OCI-LY1 (cell line): ENCODE data around the gene DPH7.

Experiments
- H2AFZ ChIP-seq: fragments of 200-600 bp; sonication (generic), shearing (Covaris generic); 2 replicates; pipeline ENCODE4 v1.6.0; 2014; ENCODE audit warnings: antibody characterized with exemption, mild to moderate bottlenecking, low read length
- H3F3A ChIP-seq: fragments of 200-600 bp; sonication (generic), shearing (Covaris generic); 2 replicates; pipeline ENCODE4 v1.6.0; 2014; ENCODE audit warnings: mild to moderate bottlenecking, antibody characterized with exemption, low read length, moderate library complexity; ENCODE audit not compliant: insufficient read depth
- H3K27ac ChIP-seq: fragments of 200-600 bp; sonication (generic); 2 replicates; pipeline ENCODE4 v1.5.1; 2014; ENCODE audit warnings: low read length, mixed run types, mild to moderate bottlenecking, low read depth; ENCODE audit not compliant: poor library complexity, severe bottlenecking
- H3K27me3 ChIP-seq: fragments of 200-600 bp; sonication (generic); 2 replicates; pipeline ENCODE4 v1.6.0; 2014; ENCODE audit warnings: antibody characterized with exemption, mild to moderate bottlenecking, low read length, moderate library complexity; ENCODE audit not compliant: insufficient read depth
- H3K36me3 ChIP-seq: fragments of 200-600 bp; sonication (generic); 2 replicates; pipeline ENCODE4 v1.6.1; 2014; ENCODE audit warnings: mild to moderate bottlenecking, antibody characterized with exemption, low read length, moderate library complexity, mixed read lengths; ENCODE audit not compliant: insufficient read depth
- H3K4me1 ChIP-seq: fragments of 200-600 bp; sonication (generic); 2 replicates; pipeline ENCODE4 v1.5.1; 2014; ENCODE audit warnings: mild to moderate bottlenecking, low read length, moderate library complexity; ENCODE audit not compliant: insufficient read depth, severe bottlenecking
- H3K4me2 ChIP-seq: fragments of 200-600 bp; sonication (generic), shearing (Covaris generic); 2 replicates; pipeline ENCODE4 v1.6.1; 2014; ENCODE audit warnings: low read length
- H3K4me3 ChIP-seq: fragments of 200-600 bp; sonication (generic); 2 replicates; pipeline ENCODE4 v1.5.1; 2014; ENCODE audit warnings: low read length, low read depth, mild to moderate bottlenecking, mixed read lengths; ENCODE audit not compliant: poor library complexity, severe bottlenecking
- H3K79me2 ChIP-seq: fragments of 200-600 bp; shearing (Covaris generic); 2 replicates; pipeline ENCODE4 v1.6.1; 2016; ENCODE audit warnings: mixed run types, low read length, mixed read lengths; ENCODE audit not compliant: insufficient read depth
- H3K9ac ChIP-seq: fragments of 200-600 bp; sonication (generic), shearing (Covaris generic); 2 replicates; pipeline ENCODE4 v1.6.1; 2014; ENCODE audit warnings: mild to moderate bottlenecking, low read length, mixed read lengths
- H3K9me2 ChIP-seq: fragments of 200-600 bp; sonication (generic), shearing (Covaris generic); 2 replicates; pipeline ENCODE4 v1.6.1; 2014; ENCODE audit warnings: low read depth, mild to moderate bottlenecking, low read length, mixed read lengths
- H3K9me3 ChIP-seq: fragments of 200-600 bp; shearing (Covaris generic); 2 replicates; pipeline ENCODE4 v1.6.1; 2014; ENCODE audit warnings: low read length, mixed read lengths
- H4K20me1 ChIP-seq: fragments of 200-600 bp; sonication (generic), shearing (Covaris generic); 2 replicates; pipeline ENCODE4 v1.6.0; 2016; ENCODE audit warnings: mild to moderate bottlenecking, low read length; ENCODE audit not compliant: insufficient read depth
- EZH2 ChIP-seq: fragments of 200-600 bp; sonication (generic), shearing (Covaris generic); IDR thresholded peaks from 2 replicates; pipeline ENCODE4 v1.8.0; 2017; ENCODE audit warnings: borderline replicate concordance, mixed run types, mild to moderate bottlenecking, antibody characterized with exemption, low read length, moderate library complexity, mixed read lengths
- TF ChIP-seq, protein P1 (sequence below): fragments of 200-600 bp; sonication (generic), shearing (Covaris generic); IDR thresholded peaks from 2 replicates; pipeline ENCODE4 v1.5.1; 2017; ENCODE audit warnings: mild to moderate bottlenecking, antibody characterized with exemption, low read length, moderate library complexity, mixed read lengths

Gene DPH7

DNA sequence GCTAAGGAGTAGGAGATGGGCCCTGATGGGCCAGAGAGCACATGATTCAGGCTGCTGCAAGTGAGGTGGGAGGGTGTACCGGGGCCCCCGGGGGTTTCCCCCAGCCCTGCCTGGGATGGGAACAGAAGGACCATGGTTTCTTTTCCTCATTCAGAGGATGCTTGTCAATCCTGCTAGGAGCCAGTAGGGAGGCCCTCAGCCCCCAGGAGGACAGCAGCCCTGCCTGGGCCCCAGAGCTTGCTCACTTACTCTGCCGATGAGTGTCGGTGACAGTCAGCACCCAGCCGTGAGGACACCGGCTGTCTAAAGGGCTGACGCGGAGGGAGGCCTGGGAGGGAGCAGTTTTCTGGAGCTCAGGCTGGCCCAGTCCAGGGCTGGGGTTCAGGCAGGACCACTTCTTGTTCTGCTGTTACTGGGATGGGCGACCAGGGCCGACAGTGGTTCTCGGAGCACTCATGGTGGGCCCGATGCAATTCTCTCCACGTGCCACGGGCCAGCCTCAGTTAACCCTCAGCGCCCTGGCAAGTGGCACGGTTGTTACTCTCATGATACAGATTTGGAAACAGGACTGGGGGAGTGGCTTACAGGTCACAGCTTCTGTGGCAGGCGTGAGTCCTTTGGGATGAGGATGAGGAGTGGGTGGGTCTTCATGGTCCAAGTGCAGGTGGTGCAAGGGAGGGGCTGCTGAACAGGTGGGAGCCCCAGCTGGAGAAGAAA, 28.6 kb upstream of the DPH7 start:
- no peaks in the 10 kb centered on the region for H3K9me3 ChIP-seq
- H2AFZ ChIP-seq, result no peak overlapping the region
- H3K27me3 ChIP-seq, result no peaks in the 10 kb centered on the region
- H3F3A ChIP-seq, result no peaks in the 10 kb centered on the region
- H3K4me1 ChIP-seq, result peaks cover 52% of the 10 kb centered on the region
- H3K9ac ChIP-seq, result peak overlapping the region; percentile 22; the same call in 1 of the 2 replicates
- H3K4me2 ChIP-seq, result peak overlapping the region; percentile 81
- no peaks in the 10 kb centered on the region for H4K20me1 ChIP-seq
- H3K36me3 ChIP-seq, result no peaks in the 10 kb centered on the region
- no peak overlapping the region for H3K27ac ChIP-seq
- no peaks in the 10 kb centered on the region for H3K79me2 ChIP-seq
- TF ChIP-seq EZH2, result no peak
- TF ChIP-seq, protein P1, sequence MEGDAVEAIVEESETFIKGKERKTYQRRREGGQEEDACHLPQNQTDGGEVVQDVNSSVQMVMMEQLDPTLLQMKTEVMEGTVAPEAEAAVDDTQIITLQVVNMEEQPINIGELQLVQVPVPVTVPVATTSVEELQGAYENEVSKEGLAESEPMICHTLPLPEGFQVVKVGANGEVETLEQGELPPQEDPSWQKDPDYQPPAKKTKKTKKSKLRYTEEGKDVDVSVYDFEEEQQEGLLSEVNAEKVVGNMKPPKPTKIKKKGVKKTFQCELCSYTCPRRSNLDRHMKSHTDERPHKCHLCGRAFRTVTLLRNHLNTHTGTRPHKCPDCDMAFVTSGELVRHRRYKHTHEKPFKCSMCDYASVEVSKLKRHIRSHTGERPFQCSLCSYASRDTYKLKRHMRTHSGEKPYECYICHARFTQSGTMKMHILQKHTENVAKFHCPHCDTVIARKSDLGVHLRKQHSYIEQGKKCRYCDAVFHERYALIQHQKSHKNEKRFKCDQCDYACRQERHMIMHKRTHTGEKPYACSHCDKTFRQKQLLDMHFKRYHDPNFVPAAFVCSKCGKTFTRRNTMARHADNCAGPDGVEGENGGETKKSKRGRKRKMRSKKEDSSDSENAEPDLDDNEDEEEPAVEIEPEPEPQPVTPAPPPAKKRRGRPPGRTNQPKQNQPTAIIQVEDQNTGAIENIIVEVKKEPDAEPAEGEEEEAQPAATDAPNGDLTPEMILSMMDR, result no peak
- peak overlapping the region; percentile 93 for H3K4me3 ChIP-seq
- no peaks in the 10 kb centered on the region for H3K9me2 ChIP-seq

DNA sequence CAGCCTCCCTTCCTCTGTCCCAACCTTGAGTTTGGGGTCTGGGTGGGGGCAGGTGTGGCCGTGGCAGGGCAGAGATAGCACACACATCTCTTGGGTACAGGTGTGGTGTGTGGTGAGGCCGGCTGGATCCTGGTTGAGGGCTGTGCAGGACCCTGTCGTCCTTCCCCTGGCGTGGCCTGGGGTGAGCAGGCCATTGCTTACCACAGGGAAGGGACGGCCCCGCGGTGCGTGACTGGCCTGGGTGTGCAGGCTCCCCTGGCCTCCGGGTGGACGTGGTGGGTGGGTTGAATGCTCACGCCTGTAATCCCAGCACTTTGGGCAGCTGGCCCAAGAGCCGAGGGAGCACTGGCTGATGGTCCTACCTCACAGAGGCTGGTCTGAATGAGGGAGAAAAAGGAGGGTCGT, 28.0 kb upstream of the DPH7 start:
- no peaks in the 10 kb centered on the region for H4K20me1 ChIP-seq
- H3K27ac ChIP-seq, result no peak overlapping the region
- peak overlapping the region; percentile 93 for H3K4me3 ChIP-seq
- no peaks in the 10 kb centered on the region for H3K9me3 ChIP-seq
- peak overlapping the region; percentile 90 for H3K9ac ChIP-seq
- H3K27me3 ChIP-seq, result no peaks in the 10 kb centered on the region
- H3K36me3 ChIP-seq, result no peaks in the 10 kb centered on the region
- no peaks in the 10 kb centered on the region for H3K9me2 ChIP-seq
- TF ChIP-seq EZH2, result no peak
- TF ChIP-seq, protein P1, result no peak
- H3K4me1 ChIP-seq, result peaks cover 46% of the 10 kb centered on the region
- no peaks in the 10 kb centered on the region for H3F3A ChIP-seq
- H2AFZ ChIP-seq, result no peak overlapping the region
- no peaks in the 10 kb centered on the region for H3K79me2 ChIP-seq
- H3K4me2 ChIP-seq, result peak overlapping the region; percentile 81

DNA sequence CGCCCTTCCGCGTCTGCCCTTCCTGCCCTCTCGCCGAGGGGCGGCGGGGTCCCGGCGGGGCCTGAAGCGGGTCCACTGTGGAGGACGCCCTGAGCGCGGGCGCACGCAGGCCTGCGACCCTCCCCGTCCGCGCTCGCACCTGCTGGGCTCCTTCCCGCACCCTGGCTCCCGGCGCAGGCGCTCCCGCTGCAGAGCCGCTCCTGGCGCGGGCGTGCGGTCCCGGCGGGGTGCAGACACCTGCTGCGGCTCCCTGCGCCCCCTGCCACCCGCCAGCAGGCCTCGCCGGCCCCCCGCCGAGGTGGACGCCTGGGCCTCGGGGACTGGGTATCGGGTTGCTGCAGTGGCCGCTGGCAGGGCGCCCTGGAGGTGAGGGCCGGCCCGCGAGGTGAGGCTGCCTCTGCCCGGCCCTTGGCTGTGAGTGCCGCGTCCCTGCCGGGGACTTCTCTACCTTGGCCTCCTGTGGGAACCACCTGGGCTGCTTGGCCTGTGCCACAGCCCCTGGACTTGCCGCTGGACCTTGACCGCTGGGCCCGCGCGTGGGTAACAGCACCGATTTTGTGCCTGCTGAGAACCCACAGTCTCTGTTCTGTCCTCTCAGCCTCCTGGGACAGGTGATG, 27.4 kb upstream of the DPH7 start:
- Histone ChIP-seq H3K27me3 (no peaks in the 10 kb centered on the region), H3K9ac (peak overlapping the region; percentile 90), H4K20me1 (no peaks in the 10 kb centered on the region), H3K9me2 (no peaks in the 10 kb centered on the region), H3F3A (no peaks in the 10 kb centered on the region), H3K27ac (no peak overlapping the region), H3K4me2 (peak overlapping the region; percentile 81), H3K79me2 (no peaks in the 10 kb centered on the region), H2AFZ (no peak overlapping the region), H3K9me3 (no peaks in the 10 kb centered on the region), H3K4me3 (peak overlapping the region; percentile 93), H3K4me1 (peaks cover 40% of the 10 kb centered on the region), H3K36me3 (no peaks in the 10 kb centered on the region)
- TF ChIP-seq EZH2, result no peak
- TF ChIP-seq, protein P1, result no peak
